ENCODE measurements around the gene HLA-B.
"Not testable (repeated sequence)": the region's sequence is repeated elsewhere in the genome, so short reads cannot be mapped to it uniquely, and the experiment has no call there.

Gene HLA-B

DNA sequence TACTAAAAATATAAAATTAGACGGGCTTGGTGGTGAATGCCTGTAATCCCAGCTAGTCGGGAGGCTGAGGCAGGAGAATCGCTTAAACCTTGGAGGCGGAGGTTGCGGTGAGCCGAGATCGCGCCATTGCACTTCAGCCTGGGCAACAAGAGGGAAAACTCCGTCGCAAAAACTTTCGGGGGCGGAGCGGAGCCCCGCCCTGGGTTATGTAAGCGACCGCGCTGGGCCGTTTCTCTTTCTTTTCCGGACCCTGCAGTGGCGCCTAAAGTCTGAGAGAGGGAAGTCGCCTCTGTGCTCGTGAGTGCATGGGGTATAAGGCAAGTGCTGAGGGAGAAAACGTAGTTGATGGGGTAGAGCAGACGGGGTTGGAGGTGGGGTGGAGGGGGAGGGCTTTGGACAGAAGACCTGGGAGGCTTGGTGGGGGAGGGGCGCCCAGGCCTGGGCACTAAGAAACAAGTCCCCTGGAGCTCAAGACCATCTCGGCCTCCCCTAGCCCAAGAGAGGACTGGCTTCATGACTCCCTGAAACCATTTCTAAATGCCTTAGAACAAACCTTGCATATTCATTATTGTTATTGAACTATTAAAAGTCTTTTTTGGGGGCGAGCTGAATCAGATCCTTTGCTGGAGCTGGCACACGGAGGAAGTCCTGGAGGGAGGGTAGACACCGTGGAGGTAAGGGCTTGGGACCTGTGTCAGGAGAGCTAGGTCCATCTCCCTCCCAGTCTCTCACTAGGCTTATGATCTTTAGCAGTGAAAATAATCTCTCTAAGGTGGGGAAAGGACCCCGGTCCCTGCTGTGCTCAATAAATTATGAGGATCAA is 43.7 kb upstream of the HLA-B start:
- TF ChIP-seq, protein P1, sequence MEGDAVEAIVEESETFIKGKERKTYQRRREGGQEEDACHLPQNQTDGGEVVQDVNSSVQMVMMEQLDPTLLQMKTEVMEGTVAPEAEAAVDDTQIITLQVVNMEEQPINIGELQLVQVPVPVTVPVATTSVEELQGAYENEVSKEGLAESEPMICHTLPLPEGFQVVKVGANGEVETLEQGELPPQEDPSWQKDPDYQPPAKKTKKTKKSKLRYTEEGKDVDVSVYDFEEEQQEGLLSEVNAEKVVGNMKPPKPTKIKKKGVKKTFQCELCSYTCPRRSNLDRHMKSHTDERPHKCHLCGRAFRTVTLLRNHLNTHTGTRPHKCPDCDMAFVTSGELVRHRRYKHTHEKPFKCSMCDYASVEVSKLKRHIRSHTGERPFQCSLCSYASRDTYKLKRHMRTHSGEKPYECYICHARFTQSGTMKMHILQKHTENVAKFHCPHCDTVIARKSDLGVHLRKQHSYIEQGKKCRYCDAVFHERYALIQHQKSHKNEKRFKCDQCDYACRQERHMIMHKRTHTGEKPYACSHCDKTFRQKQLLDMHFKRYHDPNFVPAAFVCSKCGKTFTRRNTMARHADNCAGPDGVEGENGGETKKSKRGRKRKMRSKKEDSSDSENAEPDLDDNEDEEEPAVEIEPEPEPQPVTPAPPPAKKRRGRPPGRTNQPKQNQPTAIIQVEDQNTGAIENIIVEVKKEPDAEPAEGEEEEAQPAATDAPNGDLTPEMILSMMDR (IDR thresholded peaks at IDR 0.05; ENCODE audit: insufficient read depth, low read depth, low read length, missing control alignments): no peak
- DNase-seq (ENCODE audit: low read depth): peak; percentile 88
- peak overlapping the region; percentile 94 for H3K4me3 ChIP-seq (ENCODE audit: low read depth, low read length)

DNA sequence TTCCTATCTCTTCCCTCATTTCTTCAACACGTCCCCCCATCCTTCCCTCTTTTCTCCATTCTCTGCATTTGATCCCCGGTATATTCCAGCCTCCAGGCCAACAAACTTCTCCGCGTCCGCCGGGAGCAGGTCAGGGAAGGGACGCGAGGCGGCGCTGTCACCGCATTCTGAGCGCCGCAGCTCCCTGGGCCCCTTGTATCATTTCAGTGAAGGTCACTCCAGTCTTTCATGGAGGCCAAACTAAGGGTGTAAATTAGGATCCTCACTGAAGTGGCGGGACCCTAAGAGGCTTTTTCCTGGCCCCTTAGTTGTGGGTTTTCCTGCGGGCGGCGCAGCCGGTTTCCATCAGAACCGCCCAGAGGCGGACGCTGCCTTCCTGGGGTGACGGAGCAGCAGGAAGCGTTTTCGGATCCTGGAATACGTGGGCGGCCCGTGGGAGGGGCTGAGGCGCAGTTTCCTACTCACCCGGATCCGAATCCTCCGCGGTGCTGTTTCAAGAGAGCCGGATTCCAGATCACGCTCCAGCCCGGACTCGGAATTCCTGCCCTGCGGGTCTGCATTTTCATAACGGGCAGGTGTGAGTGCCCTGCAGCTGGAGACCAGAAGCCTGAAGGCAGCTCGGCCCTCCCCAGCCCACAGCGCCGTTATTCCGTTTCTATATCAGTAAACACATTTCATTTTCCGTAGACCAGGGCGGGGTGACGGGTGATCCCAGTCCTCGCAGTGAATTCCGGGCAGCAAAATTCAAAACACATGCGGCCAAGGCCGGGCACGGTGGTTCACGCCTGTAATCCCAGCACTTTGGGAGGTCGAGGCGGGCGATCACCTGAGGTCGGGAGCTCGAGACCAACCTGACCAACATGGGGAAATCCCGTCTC is 42.8 kb upstream of the HLA-B start:
- DNase-seq (ENCODE audit: low read depth): peak; percentile 77
- H3K4me3 ChIP-seq (ENCODE audit: low read depth, low read length): peak overlapping the region; percentile 94
- TF ChIP-seq, protein P1 (IDR thresholded peaks at IDR 0.05; ENCODE audit: insufficient read depth, low read depth, low read length, missing control alignments): peak; percentile 95

DNA sequence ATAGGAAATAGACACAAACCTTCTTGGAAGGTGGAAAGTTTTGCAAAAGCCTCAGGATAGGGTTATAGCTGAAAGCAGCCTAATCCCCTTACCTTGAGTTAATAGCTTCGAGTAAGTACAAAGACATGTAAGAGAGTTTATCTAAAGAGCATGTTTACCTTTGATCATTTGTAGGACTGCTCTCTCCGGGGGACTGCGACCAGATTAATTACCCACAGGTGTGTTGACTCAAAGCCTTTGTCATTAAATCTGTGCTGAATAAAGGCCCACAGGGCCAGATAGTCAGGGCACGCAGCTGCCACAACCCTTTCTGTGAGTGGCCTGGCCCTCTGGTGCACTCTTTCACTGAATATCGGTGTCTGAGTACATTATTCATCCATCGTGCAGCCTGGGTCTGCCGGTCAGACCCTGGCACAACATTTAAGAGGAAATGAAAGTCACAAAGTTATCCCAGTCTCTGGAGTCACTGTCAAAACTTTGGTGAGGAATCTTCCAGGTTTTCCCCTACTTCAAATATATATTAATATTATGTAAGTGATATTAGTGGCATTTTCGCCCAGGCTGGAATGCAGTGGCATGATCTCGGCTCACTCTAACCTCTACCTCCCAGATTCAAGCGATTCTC is 41.0 kb upstream of the HLA-B start:
- H3K4me3 ChIP-seq (ENCODE audit: low read depth, low read length): no peak overlapping the region
- no peak for DNase-seq (ENCODE audit: low read depth)

DNA sequence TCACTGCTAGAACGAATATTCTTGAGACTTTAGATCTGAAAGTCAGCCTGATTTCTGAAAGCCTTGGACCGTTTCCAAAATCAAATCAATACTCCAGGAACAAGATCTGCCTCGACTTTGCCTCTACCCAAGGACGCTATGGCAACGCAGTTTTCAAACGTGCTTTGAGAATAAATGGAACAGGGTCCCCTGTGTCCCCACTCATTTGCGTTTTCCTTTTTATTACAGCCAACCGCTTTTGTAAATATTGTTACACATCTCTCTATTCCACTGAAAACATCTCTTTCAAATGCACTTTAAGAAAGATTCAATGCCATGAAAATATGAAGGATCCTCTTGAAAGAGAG is 40.1 kb upstream of the HLA-B start:
- DNase-seq (ENCODE audit: low read depth); H3K4me3 ChIP-seq (ENCODE audit: low read depth, low read length): not testable (repeated sequence)

More for the DNA sequence above, 41.0 kb upstream of the HLA-B start:
- TF ChIP-seq, protein P1 (IDR thresholded peaks at IDR 0.05; ENCODE audit: insufficient read depth, low read depth, low read length, missing control alignments): no peak

DNA sequence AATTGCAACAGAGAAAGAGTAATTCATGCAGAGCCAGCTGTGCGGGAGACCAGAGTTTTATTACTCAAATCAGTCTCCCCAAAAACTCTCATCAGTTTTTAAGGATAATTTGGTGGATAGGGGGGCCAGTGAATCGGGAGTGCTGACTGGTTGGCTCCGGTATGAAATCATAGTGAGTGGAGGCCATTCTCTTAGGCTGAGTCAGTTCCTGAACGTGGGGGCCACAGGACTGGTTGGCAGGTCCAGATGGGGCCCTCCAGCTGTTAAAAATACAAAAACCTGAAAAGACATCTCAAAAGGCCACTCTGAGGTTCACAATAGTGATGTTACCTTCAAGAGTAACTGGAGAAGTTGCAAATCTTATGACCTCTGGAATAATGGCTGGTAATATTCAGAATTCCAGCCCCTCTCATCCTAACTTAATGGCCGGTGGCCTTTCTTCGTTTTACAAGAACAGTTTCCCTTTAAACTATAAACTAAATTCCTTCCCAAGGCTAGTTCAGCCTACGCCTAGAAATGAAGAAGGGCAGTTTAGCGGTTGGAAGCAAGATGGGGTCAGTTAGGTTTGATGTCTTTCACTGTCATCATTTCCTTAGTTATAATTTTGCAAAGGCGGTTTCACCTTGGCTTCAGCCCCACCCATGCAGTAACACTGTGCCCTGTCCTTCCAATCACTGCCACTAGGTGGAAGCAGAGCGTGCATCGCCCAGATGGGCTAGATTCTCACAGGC is 39.6 kb upstream of the HLA-B start:
- DNase-seq (ENCODE audit: low read depth): peak; percentile 86
- no peak overlapping the region for H3K4me3 ChIP-seq (ENCODE audit: low read depth, low read length)
- TF ChIP-seq, protein P1 (IDR thresholded peaks at IDR 0.05; ENCODE audit: insufficient read depth, low read depth, low read length, missing control alignments): peak; percentile 83

DNA sequence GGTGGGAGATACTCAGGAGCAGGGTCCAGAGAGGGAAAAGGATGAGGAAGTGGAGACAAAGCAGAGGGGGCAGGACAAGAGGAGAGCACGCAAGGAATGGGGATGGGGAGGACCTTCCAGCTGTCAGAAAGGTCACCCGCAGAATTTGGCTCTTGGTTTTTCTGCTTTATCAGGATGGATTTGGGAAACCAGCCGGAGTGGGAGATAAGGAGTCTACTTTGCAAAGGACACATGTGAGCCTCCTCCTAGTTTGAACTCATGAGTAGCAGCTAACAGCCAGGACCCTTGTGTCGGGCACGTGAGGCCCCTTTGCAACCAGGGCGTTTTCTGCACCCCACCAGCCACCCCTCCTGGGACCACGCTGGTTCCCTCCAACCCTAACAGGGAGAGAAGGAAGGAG is 38.9 kb upstream of the HLA-B start:
- TF ChIP-seq, protein P1 (IDR thresholded peaks at IDR 0.05; ENCODE audit: insufficient read depth, low read depth, low read length, missing control alignments): no peak
- DNase-seq (ENCODE audit: low read depth): no peak
- H3K4me3 ChIP-seq (ENCODE audit: low read depth, low read length): no peak overlapping the region

Data from GM12865 (cell line).